Thymus (tissue), 14 donors: ENCODE measurements around the gene SNX5. TPM values are rescaled to one million over a fixed set of nuclear protein-coding genes. Genes with fewer than 3 reads are reported as not detected.
A peak's percentile ranks its signal among the peaks of the same experiment; 100 is the strongest.

Experiments used
- DNase-seq, 9 donors: peaks; one replicate each; pipeline ENCODE4 v3.0.0-alpha.2; 2013; ENCODE audit warnings: low spot score in 9 of 9, low read depth in 6 of 9, missing footprints in 1 of 9
- H3K27ac ChIP-seq, 2 donors: one replicate each; pipeline ENCODE4 v1.5.1; 2013; ENCODE audit warnings: control low read depth in 1 of 2, low read depth in 1 of 2, low read length in 1 of 2, mild to moderate bottlenecking in 1 of 2, moderate library complexity in 1 of 2
- H3K27me3 ChIP-seq, 2 donors: one replicate each; pipeline ENCODE4 v1.5.1; 2013; ENCODE audit warnings: low read length in 1 of 2; ENCODE audit not compliant: control insufficient read depth in 2 of 2, insufficient read depth in 1 of 2
- H3K36me3 ChIP-seq, 2 donors: one replicate each; pipeline ENCODE4 v1.5.1; 2013; ENCODE audit warnings: low read length in 1 of 2, mild to moderate bottlenecking in 1 of 2, moderate library complexity in 1 of 2; ENCODE audit not compliant: control insufficient read depth in 2 of 2, insufficient read depth in 2 of 2
- H3K4me1 ChIP-seq, 2 donors: one replicate each; pipeline ENCODE4 v1.5.1; 2013; ENCODE audit warnings: low read length in 2 of 2; ENCODE audit not compliant: control insufficient read depth in 2 of 2, insufficient read depth in 2 of 2
- H3K4me3 ChIP-seq, 2 donors: one replicate each; pipeline ENCODE4 v1.5.1; 2013; ENCODE audit warnings: low read length in 2 of 2, control low read depth in 1 of 2, mild to moderate bottlenecking in 1 of 2
- H3K9me3 ChIP-seq, 2 donors: one replicate each; pipeline ENCODE4 v1.5.1; 2013; ENCODE audit warnings: low read length in 1 of 2, mild to moderate bottlenecking in 1 of 2; ENCODE audit not compliant: control insufficient read depth in 2 of 2, insufficient read depth in 1 of 2
- WGBS: extraction: QIAGEN DNeasy Blood & Tissue Kit; methylation state at CpG from one replicate; pipeline ENCODE4 v1.1.7; 2013; 5-methylcytosine and 5-hydroxymethylcytosine counted together
- long read RNA-seq, 10 donors: transcript quantifications; one replicate each; lab custom pipeline, GENCODE V29; 2026
- polyA plus RNA-seq: library from polyadenylated mRNA; stranded (reverse); fragments of 200-250 nt; gene quantifications from one replicate; pipeline ENCODE4 v1.2.3, GENCODE V29; 2013
- total RNA-seq: library from RNA; stranded (reverse); fragments of 120-200 nt; gene quantifications from one replicate; pipeline ENCODE4 v1.2.4, GENCODE V29; 2013
- donor health status: healthy.

Gene SNX5
- total RNA-seq (102 TPM), polyA plus RNA-seq (134 TPM)
- long read RNA-seq, donor 1, transcript SNX5-201 (13 exons, 2,270 nt), result major isoform, 6 of 13 reads
- long read RNA-seq, donor 1, transcript SNX5-218 (1 exons, 3,931 nt), result minor isoform, 5 of 13 reads
- long read RNA-seq, donor 1, partial matches to known transcripts, result 0 of 13 reads
- long read RNA-seq, donor 1, other reads (novel, unspliced or antisense), result 0 of 13 reads
- long read RNA-seq, donor 2, transcript SNX5-202 (14 exons, 2,288 nt), result minor isoform, 29 of 186 reads
- long read RNA-seq, donor 2, transcript SNX5-201 (13 exons, 2,270 nt), result minor isoform, 35 of 186 reads
- long read RNA-seq, donor 2, transcript SNX5-212 (2 exons, 1,321 nt), result minor isoform, 14 of 186 reads
- long read RNA-seq, donor 2, transcript SNX5-218 (1 exons, 3,931 nt), result major isoform, 90 of 186 reads
- long read RNA-seq, donor 2, partial matches to known transcripts, result 5 of 186 reads
- long read RNA-seq, donor 2, other reads (novel, unspliced or antisense), result 5 of 186 reads
- long read RNA-seq, donor 3, transcript SNX5-202 (14 exons, 2,288 nt), result minor isoform, 26 of 129 reads
- long read RNA-seq, donor 3, transcript SNX5-201 (13 exons, 2,270 nt), result minor isoform, 16 of 129 reads
- long read RNA-seq, donor 3, transcript SNX5-218 (1 exons, 3,931 nt), result major isoform, 45 of 129 reads
- long read RNA-seq, donor 3, transcript SNX5-217 (1 exons, 1,087 nt), result minor isoform, 11 of 129 reads
- long read RNA-seq, donor 3, partial matches to known transcripts, result 17 of 129 reads
- long read RNA-seq, donor 3, other reads (novel, unspliced or antisense), result 5 of 129 reads
- long read RNA-seq, donor 4, transcript SNX5-202 (14 exons, 2,288 nt), result minor isoform, 6 of 38 reads
- long read RNA-seq, donor 4, transcript SNX5-212 (2 exons, 1,321 nt), result minor isoform, 5 of 38 reads
- long read RNA-seq, donor 4, transcript SNX5-201 (13 exons, 2,270 nt), result minor isoform, 8 of 38 reads
- long read RNA-seq, donor 4, transcript SNX5-218 (1 exons, 3,931 nt), result major isoform, 19 of 38 reads
- long read RNA-seq, donor 4, partial matches to known transcripts, result 0 of 38 reads
- long read RNA-seq, donor 4, other reads (novel, unspliced or antisense), result 0 of 38 reads
- long read RNA-seq, donor 5, transcript SNX5-202 (14 exons, 2,288 nt), result minor isoform, 18 of 148 reads
- long read RNA-seq, donor 5, transcript SNX5-218 (1 exons, 3,931 nt), result major isoform, 57 of 148 reads
- long read RNA-seq, donor 5, transcript SNX5-201 (13 exons, 2,270 nt), result minor isoform, 30 of 148 reads
- long read RNA-seq, donor 5, partial matches to known transcripts, result 27 of 148 reads
- long read RNA-seq, donor 5, other reads (novel, unspliced or antisense), result 5 of 148 reads
- long read RNA-seq, donor 6, transcript SNX5-212 (2 exons, 1,321 nt), result minor isoform, 7 of 80 reads
- long read RNA-seq, donor 6, transcript SNX5-202 (14 exons, 2,288 nt), result minor isoform, 9 of 80 reads
- long read RNA-seq, donor 6, transcript SNX5-201 (13 exons, 2,270 nt), result minor isoform, 18 of 80 reads
- long read RNA-seq, donor 6, transcript SNX5-218 (1 exons, 3,931 nt), result major isoform, 42 of 80 reads
- long read RNA-seq, donor 6, partial matches to known transcripts, result 0 of 80 reads
- long read RNA-seq, donor 6, other reads (novel, unspliced or antisense), result 0 of 80 reads
- long read RNA-seq, donor 7, transcript SNX5-218 (1 exons, 3,931 nt), result minor isoform, 19 of 69 reads
- long read RNA-seq, donor 7, transcript SNX5-217 (1 exons, 1,087 nt), result minor isoform, 10 of 69 reads
- long read RNA-seq, donor 7, transcript SNX5-201 (13 exons, 2,270 nt), result major isoform, 20 of 69 reads
- long read RNA-seq, donor 7, transcript SNX5-202 (14 exons, 2,288 nt), result minor isoform, 11 of 69 reads
- long read RNA-seq, donor 7, partial matches to known transcripts, result 0 of 69 reads
- long read RNA-seq, donor 7, other reads (novel, unspliced or antisense), result 0 of 69 reads
- long read RNA-seq, donor 8, transcript SNX5-201 (13 exons, 2,270 nt), result major isoform, 9 of 17 reads
- long read RNA-seq, donor 8, partial matches to known transcripts, result 0 of 17 reads
- long read RNA-seq, donor 8, other reads (novel, unspliced or antisense), result 0 of 17 reads
- long read RNA-seq, donor 9, transcript SNX5-218 (1 exons, 3,931 nt), result major isoform, 17 of 38 reads
- long read RNA-seq, donor 9, transcript SNX5-201 (13 exons, 2,270 nt), result minor isoform, 11 of 38 reads
- long read RNA-seq, donor 9, partial matches to known transcripts, result 0 of 38 reads
- long read RNA-seq, donor 9, other reads (novel, unspliced or antisense), result 0 of 38 reads
- long read RNA-seq, donor 10, transcript SNX5-201 (13 exons, 2,270 nt), result major isoform, 10 of 32 reads
- long read RNA-seq, donor 10, transcript SNX5-202 (14 exons, 2,288 nt), result minor isoform, 5 of 32 reads
- long read RNA-seq, donor 10, transcript SNX5-218 (1 exons, 3,931 nt), result minor isoform, 9 of 32 reads
- long read RNA-seq, donor 10, partial matches to known transcripts, result 0 of 32 reads
- long read RNA-seq, donor 10, other reads (novel, unspliced or antisense), result 0 of 32 reads

DNA sequence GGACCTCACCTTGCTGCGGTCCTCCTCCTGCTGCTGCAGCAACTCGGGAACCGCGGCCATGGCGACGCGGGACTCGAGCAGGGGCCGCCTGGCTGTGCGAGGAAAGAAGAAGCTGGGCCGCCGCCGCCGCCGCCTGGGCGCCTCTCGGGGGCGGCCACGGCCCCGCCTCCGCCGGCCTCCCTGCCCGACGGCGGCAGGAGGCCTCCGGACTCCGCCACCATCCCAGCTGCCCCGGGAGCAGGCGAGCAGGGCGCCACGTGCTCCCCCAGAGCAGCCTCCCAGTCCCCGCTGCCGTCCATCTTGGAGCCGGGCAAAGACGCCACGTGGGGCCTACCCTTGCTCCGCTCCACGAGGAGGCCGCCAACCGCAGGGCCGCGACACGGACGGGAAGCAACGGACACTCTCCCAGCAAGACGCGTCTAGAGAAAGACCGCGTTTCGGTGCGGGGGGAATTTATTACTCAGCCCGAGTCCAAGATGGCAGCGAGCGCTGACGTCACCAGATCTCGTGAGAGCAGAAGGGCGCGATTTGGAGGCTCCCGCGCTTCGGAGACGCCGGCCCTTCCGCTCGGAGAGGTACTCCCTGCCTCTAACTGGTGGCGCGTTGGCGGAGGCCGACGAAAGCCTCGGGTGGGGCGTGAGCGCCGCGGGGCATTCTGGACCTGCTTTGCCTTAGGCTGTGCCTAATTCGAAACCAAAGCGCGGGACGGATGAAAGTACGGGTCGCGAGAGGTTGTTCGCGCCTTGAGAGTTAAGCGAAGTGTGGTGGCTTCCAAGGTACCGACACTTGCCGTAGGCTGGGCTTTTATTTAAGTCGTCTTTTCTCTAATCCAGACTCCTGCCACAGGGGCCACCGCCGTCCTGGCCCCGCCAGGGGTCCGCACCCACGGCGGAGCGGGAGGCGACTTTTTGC is at the start of gene SNX5, which contains the start of gene MGME1:
TSS of gene SNX5 (minus strand) at position 429 of the 912 bp plus-strand sequence. CDS start at position 60, 369 bp downstream.
TSS of gene MGME1 (plus strand) at position 653 of the 912 bp plus-strand sequence. CDS start 842 bp downstream, outside the sequence.
- Histone ChIP-seq H3K27me3 (no peaks in the 10 kb centered on the region), H3K4me1 (peaks cover 26 to 41% of the 10 kb centered on the region in 2 donors), H3K27ac (peak within 1 kb of the TSS; percentile 99 to 100), H3K4me3 (peak within 1 kb of the TSS; percentile 76 to 77), H3K9me3 (no peaks in the 10 kb centered on the region), H3K36me3 (peaks cover 0 to 5% of the 10 kb centered on the region in 2 donors)
- WGBS, result under 1% methylated on average over 96 of the region's 96 CpGs
- peak; percentile 97 to 100 (median 98) for DNase-seq

- no peaks in the 10 kb centered on the region for H3K36me3 ChIP-seq
- H3K9me3 ChIP-seq, result no peaks in the 10 kb centered on the region
- DNase-seq, result no peak
- 94% methylated on average over 10 of the region's 10 CpGs for WGBS
- no peaks in the 10 kb centered on the region for H3K27me3 ChIP-seq
- no peak overlapping the region for H3K27ac ChIP-seq
- no peaks in the 10 kb centered on the region for H3K4me1 ChIP-seq
- H3K4me3 ChIP-seq, result no peak overlapping the region
Observed at GRCh38 chr20:18018100-18018499, 49.5 kb upstream of the SNX5 start.

GRCh38 chr20:18016772-18017171 is 48.2 kb upstream of the SNX5 start:
- Histone ChIP-seq H3K4me3 (no peak overlapping the region), H3K9me3 (no peaks in the 10 kb centered on the region), H3K27me3 (no peaks in the 10 kb centered on the region), H3K4me1 (no peaks in the 10 kb centered on the region), H3K27ac (no peak overlapping the region), H3K36me3 (no peaks in the 10 kb centered on the region)
- WGBS, result 94% methylated on average over 3 of the region's 3 CpGs
- DNase-seq, result no peak

DNA sequence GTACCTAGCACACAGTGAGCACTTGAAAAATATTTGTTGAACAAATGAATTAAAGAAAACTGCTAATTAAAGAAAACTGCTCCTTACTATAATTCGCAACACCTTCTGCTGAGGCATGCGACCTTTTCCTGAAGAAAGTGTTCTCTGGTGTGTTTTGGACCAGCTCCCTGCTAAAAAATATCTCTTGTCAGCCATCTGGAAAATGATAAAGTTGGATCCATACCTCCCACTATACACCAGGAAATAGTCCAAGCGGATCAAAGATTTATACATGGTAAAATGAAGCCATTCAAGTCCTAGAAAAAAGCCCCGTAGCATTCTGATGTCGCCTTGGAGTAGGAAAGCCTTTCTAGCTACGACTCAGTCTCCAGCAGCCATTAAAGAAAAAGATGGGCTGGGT is 45.8 kb upstream of the SNX5 start:
- Histone ChIP-seq H3K27ac (no peak overlapping the region), H3K27me3 (no peaks in the 10 kb centered on the region), H3K4me1 (no peaks in the 10 kb centered on the region), H3K9me3 (no peaks in the 10 kb centered on the region), H3K4me3 (no peak overlapping the region), H3K36me3 (no peaks in the 10 kb centered on the region)
- no peak for DNase-seq
- WGBS, result 96% methylated on average over 6 of the region's 6 CpGs

GRCh38 chr20:18012901-18013300 is 44.3 kb upstream of the SNX5 start:
- Histone ChIP-seq H3K36me3 (no peaks in the 10 kb centered on the region), H3K4me3 (no peak overlapping the region), H3K4me1 (no peaks in the 10 kb centered on the region), H3K27me3 (no peaks in the 10 kb centered on the region), H3K27ac (no peak overlapping the region), H3K9me3 (no peaks in the 10 kb centered on the region)
- 96% methylated on average over 2 of the region's 2 CpGs for WGBS
- no peak for DNase-seq

DNA sequence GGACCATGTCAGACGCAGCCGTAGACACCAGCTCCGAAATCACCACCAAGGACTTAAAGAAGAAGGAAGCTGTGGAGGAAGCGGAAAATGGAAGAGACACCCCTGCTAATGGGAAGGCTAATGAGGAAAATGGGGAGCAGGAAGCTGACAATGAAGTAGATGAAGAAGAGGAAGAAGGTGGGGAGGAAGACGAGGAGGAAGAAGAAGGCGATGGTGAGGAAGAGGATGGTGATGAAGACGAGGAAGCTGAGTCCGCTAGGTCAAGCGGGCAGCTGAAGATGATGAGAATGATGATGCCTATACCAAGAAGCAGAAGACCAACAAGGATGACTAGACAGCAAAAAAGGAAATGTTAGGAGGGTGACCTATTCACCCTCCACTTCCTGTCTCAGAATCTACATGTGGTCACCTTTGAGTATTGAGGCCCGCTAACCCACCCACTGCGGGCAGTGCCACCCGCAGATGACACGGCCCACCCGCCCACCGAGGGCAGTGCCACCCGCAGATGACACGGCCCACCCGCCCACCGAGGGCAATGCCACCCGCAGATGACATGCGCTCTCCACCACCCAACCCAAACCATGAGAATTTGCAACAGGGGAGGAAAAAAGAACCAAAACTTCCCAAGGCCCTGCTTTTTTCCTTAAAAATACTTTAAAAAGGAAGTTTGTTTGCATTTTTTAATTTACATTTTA is 43.5 kb upstream of the SNX5 start:
- H3K27me3 ChIP-seq, result no peaks in the 10 kb centered on the region
- H3K27ac ChIP-seq, result no peak overlapping the region
- H3K4me1 ChIP-seq, result no peaks in the 10 kb centered on the region
- H3K36me3 ChIP-seq, result no peaks in the 10 kb centered on the region
- 98% methylated on average over 21 of the region's 21 CpGs for WGBS
- no peak overlapping the region for H3K4me3 ChIP-seq
- no peak for DNase-seq
- no peaks in the 10 kb centered on the region for H3K9me3 ChIP-seq
